ENCODE measurements around the gene SYNPO2. TPM values are rescaled to one million over a fixed set of nuclear protein-coding genes. Genes with fewer than 3 reads are reported as not detected.

The SYNPO2 gene
- total and polyA plus RNA-seq, 2 donors (not counting 1 experiment from before 2014, with no cell fraction given), result 40.1 to 71.7 TPM

GRCh38 chr4:119024102-119024501, 135.4 kb downstream of the SYNPO2 start:
- Histone ChIP-seq H2AFZ (ENCODE audit: low read length) (no peak overlapping the region), H3K4me1 (ENCODE audit: control insufficient read depth, extremely low read depth, insufficient read depth, low read length) (peaks cover 16% of the 10 kb centered on the region), H3K27ac (ENCODE audit: insufficient read depth, low read length) (no peak overlapping the region), H3K4me2 (ENCODE audit: extremely low read depth, insufficient read depth, low read length) (no peak overlapping the region), H3K36me3 (ENCODE audit: control insufficient read depth, insufficient read depth, low read length) (no peaks in the 10 kb centered on the region), H4K20me1 (ENCODE audit: control insufficient read depth, extremely low read depth, insufficient read depth, low read length) (no peaks in the 10 kb centered on the region), H3K9me3 (ENCODE audit: control insufficient read depth, insufficient read depth, low read depth, low read length) (no peaks in the 10 kb centered on the region), H3K27me3 (ENCODE audit: control insufficient read depth, insufficient read depth, low read length) (no peaks in the 10 kb centered on the region), H3K9ac (ENCODE audit: insufficient read depth, low read length) (no peak overlapping the region), H3K79me2 (ENCODE audit: control insufficient read depth, insufficient read depth, low read length) (peaks cover 6% of the 10 kb centered on the region), H3K4me3 (replicated peaks in 1 of 4; ENCODE audit: control extremely low read depth in 1 of 4, insufficient read depth in 1 of 4, low read depth in 3 of 4, low read length in 4 of 4) (no peak overlapping the region)
- TF ChIP-seq EZH2 (IDR thresholded peaks at IDR 0.05; ENCODE audit: low read length, missing control alignments) (no peak), CTCF (conservative IDR thresholded peaks at IDR 0.05 in 1 of 2, IDR thresholded peaks at IDR 0.05 in 1 of 2; ENCODE audit: low read depth in 1 of 2, low read length in 2 of 2) (no peak)
- no peak for DNase-seq (ENCODE audit: low read depth in 2 of 2)

GRCh38 chr4:119025420-119025819, 136.8 kb downstream of the SYNPO2 start:
- Histone ChIP-seq H3K9ac (ENCODE audit: insufficient read depth, low read length) (no peak overlapping the region), H3K4me3 (replicated peaks in 1 of 4; ENCODE audit: control extremely low read depth in 1 of 4, insufficient read depth in 1 of 4, low read depth in 3 of 4, low read length in 4 of 4) (peak overlapping the region in 3 of 4 experiments; percentile 12 to 38 (median 31)), H3K27me3 (ENCODE audit: control insufficient read depth, insufficient read depth, low read length) (no peaks in the 10 kb centered on the region), H4K20me1 (ENCODE audit: control insufficient read depth, extremely low read depth, insufficient read depth, low read length) (no peaks in the 10 kb centered on the region), H3K4me2 (ENCODE audit: extremely low read depth, insufficient read depth, low read length) (peak overlapping the region; percentile 79), H2AFZ (ENCODE audit: low read length) (no peak overlapping the region), H3K27ac (ENCODE audit: insufficient read depth, low read length) (peak overlapping the region; percentile 83), H3K79me2 (ENCODE audit: control insufficient read depth, insufficient read depth, low read length) (peaks cover 9% of the 10 kb centered on the region), H3K36me3 (ENCODE audit: control insufficient read depth, insufficient read depth, low read length) (no peaks in the 10 kb centered on the region), H3K4me1 (ENCODE audit: control insufficient read depth, extremely low read depth, insufficient read depth, low read length) (peaks cover 11% of the 10 kb centered on the region), H3K9me3 (ENCODE audit: control insufficient read depth, insufficient read depth, low read depth, low read length) (no peaks in the 10 kb centered on the region)
- TF ChIP-seq CTCF (conservative IDR thresholded peaks at IDR 0.05 in 1 of 2, IDR thresholded peaks at IDR 0.05 in 1 of 2; ENCODE audit: low read depth in 1 of 2, low read length in 2 of 2) (no peak), EZH2 (IDR thresholded peaks at IDR 0.05; ENCODE audit: low read length, missing control alignments) (no peak)
- peak; percentile 62 to 77 for DNase-seq (ENCODE audit: low read depth in 2 of 2)

GRCh38 chr4:119025916-119026661, 137.4 kb downstream of the SYNPO2 start:
- H3K27me3 ChIP-seq (ENCODE audit: control insufficient read depth, insufficient read depth, low read length), result no peaks in the 10 kb centered on the region
- no peak for TF ChIP-seq CTCF (conservative IDR thresholded peaks at IDR 0.05 in 1 of 2, IDR thresholded peaks at IDR 0.05 in 1 of 2; ENCODE audit: low read depth in 1 of 2, low read length in 2 of 2)
- no peak for TF ChIP-seq EZH2 (IDR thresholded peaks at IDR 0.05; ENCODE audit: low read length, missing control alignments)
- peak overlapping the region; percentile 83 for H3K27ac ChIP-seq (ENCODE audit: insufficient read depth, low read length)
- H3K36me3 ChIP-seq (ENCODE audit: control insufficient read depth, insufficient read depth, low read length), result peaks cover 1% of the 10 kb centered on the region
- H2AFZ ChIP-seq (ENCODE audit: low read length), result peak overlapping the region; percentile 60
- no peaks in the 10 kb centered on the region for H4K20me1 ChIP-seq (ENCODE audit: control insufficient read depth, extremely low read depth, insufficient read depth, low read length)
- DNase-seq (ENCODE audit: low read depth in 2 of 2), result peak; percentile 91 to 97
- peaks cover 9% of the 10 kb centered on the region for H3K79me2 ChIP-seq (ENCODE audit: control insufficient read depth, insufficient read depth, low read length)
- H3K4me1 ChIP-seq (ENCODE audit: control insufficient read depth, extremely low read depth, insufficient read depth, low read length), result peaks cover 11% of the 10 kb centered on the region
- peak overlapping the region in 3 of 4 experiments; percentile 38 to 60 (median 42) for H3K4me3 ChIP-seq (replicated peaks in 1 of 4; ENCODE audit: control extremely low read depth in 1 of 4, insufficient read depth in 1 of 4, low read depth in 3 of 4, low read length in 4 of 4)
- H3K9ac ChIP-seq (ENCODE audit: insufficient read depth, low read length), result peak overlapping the region; percentile 29
- no peaks in the 10 kb centered on the region for H3K9me3 ChIP-seq (ENCODE audit: control insufficient read depth, insufficient read depth, low read depth, low read length)
- H3K4me2 ChIP-seq (ENCODE audit: extremely low read depth, insufficient read depth, low read length), result peak overlapping the region; percentile 79

All from fibroblast of lung (primary cell).